K562 (cell line): Measurements from ENCODE around the gene SHLD2.
"Not testable (repeated sequence)": the region's sequence is repeated elsewhere in the genome, so short reads cannot be mapped to it uniquely, and the experiment has no call there.

Source experiments
- FOSL1 ChIP-seq: fragments of 200-800 bp; sonication (Bioruptor generic); conservative IDR thresholded peaks from 2 replicates; pipeline ENCODE4 v1.6.1; 2016; ENCODE audit warnings: missing genetic modification characterization, missing compliant biosample characterization
- SIX5 ChIP-seq, 2 experiments: IDR thresholded peaks; 2 replicates each; pipeline ENCODE4 v1.6.1; 2011; ENCODE audit warnings: low read length in 2 of 2, borderline replicate concordance in 1 of 2, low read depth in 1 of 2, mild to moderate bottlenecking in 1 of 2, moderate library complexity in 1 of 2; ENCODE audit not compliant: insufficient read depth in 1 of 2
- SMARCA5 ChIP-seq: fragments of 450-650 bp; IDR thresholded peaks from 2 replicates; pipeline ENCODE4 v1.6.1; 2016
- SP1 ChIP-seq: sonication (generic); formaldehyde crosslinking; IDR thresholded peaks from 2 replicates; pipeline ENCODE4 v1.8.1; 2022; ENCODE audit warnings: mild to moderate bottlenecking, missing genetic modification reagents
- STAG1 ChIP-seq: sonication (generic); formaldehyde crosslinking; IDR thresholded peaks from 2 replicates; pipeline ENCODE4 v1.5.0; 2020; ENCODE audit warnings: missing genetic modification reagents, borderline replicate concordance
- STAT5A ChIP-seq: IDR thresholded peaks from 2 replicates; pipeline ENCODE4 v1.6.1; 2012; ENCODE audit warnings: low read length, inconsistent platforms, borderline replicate concordance
- YY1 ChIP-seq, 3 experiments: IDR thresholded peaks; 2 replicates each; pipeline ENCODE4 v1.6.1; 2011; ENCODE audit warnings: low read length in 2 of 3, mild to moderate bottlenecking in 2 of 3, moderate library complexity in 2 of 3, borderline replicate concordance in 1 of 3, control low read depth in 1 of 3, low read depth in 1 of 3; ENCODE audit not compliant: insufficient read depth in 3 of 3, insufficient replicate concordance in 2 of 3, control insufficient read depth in 1 of 3, insufficient read length in 1 of 3; ENCODE audit errors: extremely low read depth in 1 of 3
- ZNF551 ChIP-seq: fragments of 250-450 bp; sonication (Bioruptor Pico); IDR thresholded peaks from 2 replicates; pipeline ENCODE4 v1.5.0; 2021; ENCODE audit warnings: mild to moderate bottlenecking, moderate library complexity
- TF ChIP-seq, protein P1 (sequence below), 3 experiments: IDR thresholded peaks in 2 of 3; conservative IDR thresholded peaks in 1 of 3; 2 replicates each; pipeline ENCODE4 v1.5.1; 2011 to 2012; ENCODE audit warnings: low read length in 3 of 3, mild to moderate bottlenecking in 3 of 3, control low read depth in 2 of 3, improper control_type of control experiment in 1 of 3, inconsistent platforms in 1 of 3, low read depth in 1 of 3, mixed read lengths in 1 of 3, moderate library complexity in 1 of 3; ENCODE audit not compliant: insufficient read depth in 2 of 3
- TF ChIP-seq, protein P2 (sequence below): fragments of 250-450 bp; sonication (Bioruptor Pico); IDR thresholded peaks from 2 replicates; pipeline ENCODE4 v1.9.0; 2021; ENCODE audit warnings: mild to moderate bottlenecking, inconsistent platforms
- TF ChIP-seq, protein P3 (sequence below), 2 experiments: fragments of 450-650 bp in 1 of 2; sonication (generic) in 1 of 2; formaldehyde crosslinking in 1 of 2; IDR thresholded peaks in 1 of 2; conservative IDR thresholded peaks in 1 of 2; 2 replicates each; pipeline versions ENCODE4 v1.6.1 to v1.8.1; 2016 to 2023; ENCODE audit warnings: mild to moderate bottlenecking in 2 of 2, moderate library complexity in 2 of 2, inconsistent platforms in 1 of 2, missing genetic modification reagents in 1 of 2

DNA sequence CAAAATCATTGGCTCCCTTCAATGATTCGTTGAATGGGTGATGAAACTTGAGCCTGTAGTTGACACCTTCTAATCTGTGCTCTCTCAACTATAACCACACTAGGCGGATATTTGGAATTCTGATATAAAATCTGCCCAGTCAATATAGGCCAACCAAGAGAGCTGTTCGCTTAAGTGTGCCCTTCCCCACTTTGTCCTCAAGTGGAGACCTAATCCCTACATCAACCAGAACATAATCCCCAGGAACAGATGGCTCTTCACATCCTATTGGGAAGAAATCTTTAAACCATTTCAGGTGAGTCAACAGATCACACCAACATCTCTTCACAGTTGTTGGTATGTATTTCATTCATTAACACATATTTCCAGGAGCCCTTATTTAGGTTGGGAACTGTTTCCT, 96.8 kb downstream of the SHLD2 start:
- not testable (repeated sequence) for TF ChIP-seq SIX5 (IDR thresholded peaks at IDR 0.05; ENCODE audit: borderline replicate concordance in 1 of 2, insufficient read depth in 1 of 2, low read depth in 1 of 2, low read length in 2 of 2); ZNF551; YY1 (IDR thresholded peaks at IDR 0.05; ENCODE audit: borderline replicate concordance in 1 of 3, control insufficient read depth in 1 of 3, extremely low read depth in 1 of 3, insufficient read depth in 3 of 3, insufficient read length in 1 of 3, insufficient replicate concordance in 2 of 3, low read depth in 1 of 3, low read length in 2 of 3); SMARCA5; STAG1 (CRISPR knock-in tag); FOSL1 (tag); STAT5A; SP1
- TF ChIP-seq, protein P1, sequence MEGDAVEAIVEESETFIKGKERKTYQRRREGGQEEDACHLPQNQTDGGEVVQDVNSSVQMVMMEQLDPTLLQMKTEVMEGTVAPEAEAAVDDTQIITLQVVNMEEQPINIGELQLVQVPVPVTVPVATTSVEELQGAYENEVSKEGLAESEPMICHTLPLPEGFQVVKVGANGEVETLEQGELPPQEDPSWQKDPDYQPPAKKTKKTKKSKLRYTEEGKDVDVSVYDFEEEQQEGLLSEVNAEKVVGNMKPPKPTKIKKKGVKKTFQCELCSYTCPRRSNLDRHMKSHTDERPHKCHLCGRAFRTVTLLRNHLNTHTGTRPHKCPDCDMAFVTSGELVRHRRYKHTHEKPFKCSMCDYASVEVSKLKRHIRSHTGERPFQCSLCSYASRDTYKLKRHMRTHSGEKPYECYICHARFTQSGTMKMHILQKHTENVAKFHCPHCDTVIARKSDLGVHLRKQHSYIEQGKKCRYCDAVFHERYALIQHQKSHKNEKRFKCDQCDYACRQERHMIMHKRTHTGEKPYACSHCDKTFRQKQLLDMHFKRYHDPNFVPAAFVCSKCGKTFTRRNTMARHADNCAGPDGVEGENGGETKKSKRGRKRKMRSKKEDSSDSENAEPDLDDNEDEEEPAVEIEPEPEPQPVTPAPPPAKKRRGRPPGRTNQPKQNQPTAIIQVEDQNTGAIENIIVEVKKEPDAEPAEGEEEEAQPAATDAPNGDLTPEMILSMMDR (IDR thresholded peaks at IDR 0.05 in 2 of 3, conservative IDR thresholded peaks at IDR 0.05 in 1 of 3; ENCODE audit: insufficient read depth in 2 of 3, low read depth in 1 of 3, low read length in 3 of 3), result not testable (repeated sequence)
- TF ChIP-seq, protein P2, sequence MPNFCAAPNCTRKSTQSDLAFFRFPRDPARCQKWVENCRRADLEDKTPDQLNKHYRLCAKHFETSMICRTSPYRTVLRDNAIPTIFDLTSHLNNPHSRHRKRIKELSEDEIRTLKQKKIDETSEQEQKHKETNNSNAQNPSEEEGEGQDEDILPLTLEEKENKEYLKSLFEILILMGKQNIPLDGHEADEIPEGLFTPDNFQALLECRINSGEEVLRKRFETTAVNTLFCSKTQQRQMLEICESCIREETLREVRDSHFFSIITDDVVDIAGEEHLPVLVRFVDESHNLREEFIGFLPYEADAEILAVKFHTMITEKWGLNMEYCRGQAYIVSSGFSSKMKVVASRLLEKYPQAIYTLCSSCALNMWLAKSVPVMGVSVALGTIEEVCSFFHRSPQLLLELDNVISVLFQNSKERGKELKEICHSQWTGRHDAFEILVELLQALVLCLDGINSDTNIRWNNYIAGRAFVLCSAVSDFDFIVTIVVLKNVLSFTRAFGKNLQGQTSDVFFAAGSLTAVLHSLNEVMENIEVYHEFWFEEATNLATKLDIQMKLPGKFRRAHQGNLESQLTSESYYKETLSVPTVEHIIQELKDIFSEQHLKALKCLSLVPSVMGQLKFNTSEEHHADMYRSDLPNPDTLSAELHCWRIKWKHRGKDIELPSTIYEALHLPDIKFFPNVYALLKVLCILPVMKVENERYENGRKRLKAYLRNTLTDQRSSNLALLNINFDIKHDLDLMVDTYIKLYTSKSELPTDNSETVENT, result not testable (repeated sequence)
- TF ChIP-seq, protein P3, sequence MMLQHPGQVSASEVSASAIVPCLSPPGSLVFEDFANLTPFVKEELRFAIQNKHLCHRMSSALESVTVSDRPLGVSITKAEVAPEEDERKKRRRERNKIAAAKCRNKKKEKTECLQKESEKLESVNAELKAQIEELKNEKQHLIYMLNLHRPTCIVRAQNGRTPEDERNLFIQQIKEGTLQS (IDR thresholded peaks at IDR 0.05), result not testable (repeated sequence)
- TF ChIP-seq, protein P3 (CRISPR knock-in tag; conservative IDR thresholded peaks at IDR 0.05), result not testable (repeated sequence)
